Keratinocyte (primary cell): Measurements from ENCODE around the gene NTNG1. TPM values are rescaled to one million over a fixed set of nuclear protein-coding genes. Genes with fewer than 3 reads are reported as not detected.

ENCODE experiments used
- DNase-seq: peaks from one replicate; pipeline ENCODE4 v3.0.0-alpha.2; 2011; ENCODE audit warnings: low read depth, missing footprints, low spot score
- FAIRE-seq: peaks from 2 replicates; lab custom pipeline; 2011; peaks lifted over from hg19 to GRCh38; lab: Jason Lieb, UNC
- H2AFZ ChIP-seq: 2 replicates; pipeline ENCODE4 v1.6.0; 2012; ENCODE audit warnings: low read length, control low read depth, inconsistent platforms; ENCODE audit not compliant: control insufficient read depth
- H3K27ac ChIP-seq: 2 replicates; pipeline ENCODE4 v1.5.1; 2011; ENCODE audit warnings: low read length; ENCODE audit not compliant: control insufficient read depth, insufficient read depth
- H3K27me3 ChIP-seq: 3 replicates; pipeline ENCODE4 v1.6.0; 2011; ENCODE audit warnings: low read length; ENCODE audit not compliant: control insufficient read depth, insufficient read depth; ENCODE audit errors: extremely low read depth
- H3K36me3 ChIP-seq, 2 experiments: 2 replicates in 1 of 2; 3 replicates in 1 of 2; pipeline ENCODE4 v1.5.1; 2011; ENCODE audit warnings: low read length in 2 of 2, mild to moderate bottlenecking in 1 of 2; ENCODE audit not compliant: control insufficient read depth in 2 of 2, insufficient read depth in 2 of 2; ENCODE audit errors: extremely low read depth in 1 of 2
- H3K4me1 ChIP-seq: 3 replicates; pipeline ENCODE4 v1.5.1; 2011; ENCODE audit warnings: low read length; ENCODE audit not compliant: control insufficient read depth, insufficient read depth; ENCODE audit errors: extremely low read depth
- H3K4me2 ChIP-seq: 3 replicates; pipeline ENCODE4 v1.6.0; 2011; ENCODE audit warnings: low read depth, low read length; ENCODE audit not compliant: control insufficient read depth, insufficient read depth; ENCODE audit errors: extremely low read depth
- H3K4me3 ChIP-seq, 3 experiments: fragments of 200-600 bp in 1 of 3; sonication (generic) in 1 of 3; 2 replicates in 2 of 3; 3 replicates in 1 of 3; pipeline ENCODE4 v1.5.1; 2011 to 2016; ENCODE audit warnings: low read length in 3 of 3, mild to moderate bottlenecking in 3 of 3, control low read depth in 2 of 3, inconsistent platforms in 1 of 3, low read depth in 1 of 3, mixed read lengths in 1 of 3, mixed run types in 1 of 3, moderate library complexity in 1 of 3; ENCODE audit not compliant: control insufficient read depth in 2 of 3, insufficient read depth in 2 of 3; ENCODE audit errors: extremely low read depth in 1 of 3
- H3K79me2 ChIP-seq: 2 replicates; pipeline ENCODE4 v1.6.0; 2012; ENCODE audit warnings: low read length; ENCODE audit not compliant: control insufficient read depth, insufficient read depth
- H3K9ac ChIP-seq: 3 replicates; pipeline ENCODE4 v1.6.0; 2011; ENCODE audit warnings: low read length; ENCODE audit not compliant: control insufficient read depth, insufficient read depth; ENCODE audit errors: extremely low read depth
- H3K9me1 ChIP-seq: 3 replicates; pipeline ENCODE4 v1.6.0; 2011; ENCODE audit warnings: low read length; ENCODE audit not compliant: control insufficient read depth, insufficient read depth; ENCODE audit errors: extremely low read depth
- H3K9me3 ChIP-seq: 2 replicates; pipeline ENCODE4 v1.5.1; 2012; ENCODE audit warnings: low read depth, low read length; ENCODE audit not compliant: control insufficient read depth
- H4K20me1 ChIP-seq: 3 replicates; pipeline ENCODE4 v1.6.0; 2011; ENCODE audit warnings: low read length; ENCODE audit not compliant: control insufficient read depth, insufficient read depth; ENCODE audit errors: extremely low read depth
- EZH2 ChIP-seq: IDR thresholded peaks from one replicate; pipeline ENCODE4 v1.6.1; 2012; ENCODE audit warnings: inconsistent platforms, mild to moderate bottlenecking, low read length, moderate library complexity
- dilution Hi-C: fragments of 300-500 bp; cut with MboI; formaldehyde crosslinking; loops from one replicate; pipeline ENCODE4 v1.7.0; 2020; ENCODE audit warnings: low sequenced_read_pairs; ENCODE audit not compliant: extremely low pct_ligation_motif_present
- polyA plus RNA-seq, 5 experiments: library from polyadenylated mRNA; depleted of rRNA in 3 of 5; stranded (reverse) in 3 of 5; stranded (forward) in 1 of 5; unstranded in 1 of 5; fragments of >200 nt; gene quantifications; 1 replicate in 1 of 5; 2 replicates in 3 of 5; 3 replicates in 1 of 5; pipeline versions ENCODE4 v1.2.1 to v1.2.3, GENCODE V29; 2011 to 2012; ENCODE audit warnings: missing spikeins in 2 of 5, low read depth in 1 of 5, low replicate concordance in 1 of 5
- TF ChIP-seq, protein P1 (sequence below), 3 experiments: IDR thresholded peaks in 1 of 3; conservative IDR thresholded peaks in 1 of 3; optimal IDR thresholded peaks in 1 of 3; 2 replicates in 2 of 3; 3 replicates in 1 of 3; pipeline versions ENCODE3 to v1.5.1; 2011; ENCODE audit warnings: low read length in 3 of 3, mild to moderate bottlenecking in 3 of 3, moderate library complexity in 2 of 3, control low read depth in 1 of 3, inconsistent platforms in 1 of 3; ENCODE audit not compliant: insufficient read depth in 2 of 3; ENCODE audit errors: extremely low read depth in 1 of 3

NTNG1 gene
- polyA plus RNA-seq, 1 donor (not counting 4 experiments of a cell fraction or from before 2014, with no cell fraction given): 8.1 TPM

DNA sequence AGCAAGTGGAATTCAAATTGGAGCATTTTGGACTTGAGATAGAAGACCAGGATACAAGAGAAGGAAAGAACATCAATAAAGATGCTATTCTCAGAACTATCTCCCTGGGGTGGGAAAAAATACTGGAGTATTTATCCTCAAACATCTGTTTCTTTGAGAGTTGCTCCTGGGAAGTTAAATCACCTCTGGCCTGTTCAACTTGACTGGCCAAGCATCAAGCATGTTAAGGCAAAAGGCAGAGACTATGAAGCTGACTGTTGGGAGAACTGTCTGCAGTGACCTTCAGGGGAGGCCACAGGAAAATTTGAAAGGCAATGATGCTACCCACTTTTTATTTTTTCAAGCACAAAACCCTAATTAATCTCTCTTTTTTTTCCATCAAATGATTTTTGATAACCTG is 239.0 kb downstream of the NTNG1 start:
- Histone ChIP-seq H3K36me3 (no peaks in the 10 kb centered on the region), H3K4me3 (no peak overlapping the region), H3K9me1 (no peaks in the 10 kb centered on the region), H3K4me2 (no peak overlapping the region), H3K9ac (no peak overlapping the region), H3K79me2 (no peaks in the 10 kb centered on the region), H3K4me1 (no peaks in the 10 kb centered on the region), H2AFZ (no peak overlapping the region), H4K20me1 (no peaks in the 10 kb centered on the region), H3K9me3 (no peaks in the 10 kb centered on the region), H3K27ac (no peak overlapping the region), H3K27me3 (no peaks in the 10 kb centered on the region)
- DNase-seq (no peak), FAIRE-seq (no peak)
- dilution Hi-C loops: no loop called here
- no peak for TF ChIP-seq EZH2
- TF ChIP-seq, protein P1, sequence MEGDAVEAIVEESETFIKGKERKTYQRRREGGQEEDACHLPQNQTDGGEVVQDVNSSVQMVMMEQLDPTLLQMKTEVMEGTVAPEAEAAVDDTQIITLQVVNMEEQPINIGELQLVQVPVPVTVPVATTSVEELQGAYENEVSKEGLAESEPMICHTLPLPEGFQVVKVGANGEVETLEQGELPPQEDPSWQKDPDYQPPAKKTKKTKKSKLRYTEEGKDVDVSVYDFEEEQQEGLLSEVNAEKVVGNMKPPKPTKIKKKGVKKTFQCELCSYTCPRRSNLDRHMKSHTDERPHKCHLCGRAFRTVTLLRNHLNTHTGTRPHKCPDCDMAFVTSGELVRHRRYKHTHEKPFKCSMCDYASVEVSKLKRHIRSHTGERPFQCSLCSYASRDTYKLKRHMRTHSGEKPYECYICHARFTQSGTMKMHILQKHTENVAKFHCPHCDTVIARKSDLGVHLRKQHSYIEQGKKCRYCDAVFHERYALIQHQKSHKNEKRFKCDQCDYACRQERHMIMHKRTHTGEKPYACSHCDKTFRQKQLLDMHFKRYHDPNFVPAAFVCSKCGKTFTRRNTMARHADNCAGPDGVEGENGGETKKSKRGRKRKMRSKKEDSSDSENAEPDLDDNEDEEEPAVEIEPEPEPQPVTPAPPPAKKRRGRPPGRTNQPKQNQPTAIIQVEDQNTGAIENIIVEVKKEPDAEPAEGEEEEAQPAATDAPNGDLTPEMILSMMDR (optimal IDR thresholded peaks at IDR 0.05 in 1 of 3, IDR thresholded peaks at IDR 0.05 in 1 of 3, conservative IDR thresholded peaks at IDR 0.05 in 1 of 3; ENCODE audit: extremely low read depth in 1 of 3, insufficient read depth in 2 of 3, low read length in 3 of 3): no peak

DNA sequence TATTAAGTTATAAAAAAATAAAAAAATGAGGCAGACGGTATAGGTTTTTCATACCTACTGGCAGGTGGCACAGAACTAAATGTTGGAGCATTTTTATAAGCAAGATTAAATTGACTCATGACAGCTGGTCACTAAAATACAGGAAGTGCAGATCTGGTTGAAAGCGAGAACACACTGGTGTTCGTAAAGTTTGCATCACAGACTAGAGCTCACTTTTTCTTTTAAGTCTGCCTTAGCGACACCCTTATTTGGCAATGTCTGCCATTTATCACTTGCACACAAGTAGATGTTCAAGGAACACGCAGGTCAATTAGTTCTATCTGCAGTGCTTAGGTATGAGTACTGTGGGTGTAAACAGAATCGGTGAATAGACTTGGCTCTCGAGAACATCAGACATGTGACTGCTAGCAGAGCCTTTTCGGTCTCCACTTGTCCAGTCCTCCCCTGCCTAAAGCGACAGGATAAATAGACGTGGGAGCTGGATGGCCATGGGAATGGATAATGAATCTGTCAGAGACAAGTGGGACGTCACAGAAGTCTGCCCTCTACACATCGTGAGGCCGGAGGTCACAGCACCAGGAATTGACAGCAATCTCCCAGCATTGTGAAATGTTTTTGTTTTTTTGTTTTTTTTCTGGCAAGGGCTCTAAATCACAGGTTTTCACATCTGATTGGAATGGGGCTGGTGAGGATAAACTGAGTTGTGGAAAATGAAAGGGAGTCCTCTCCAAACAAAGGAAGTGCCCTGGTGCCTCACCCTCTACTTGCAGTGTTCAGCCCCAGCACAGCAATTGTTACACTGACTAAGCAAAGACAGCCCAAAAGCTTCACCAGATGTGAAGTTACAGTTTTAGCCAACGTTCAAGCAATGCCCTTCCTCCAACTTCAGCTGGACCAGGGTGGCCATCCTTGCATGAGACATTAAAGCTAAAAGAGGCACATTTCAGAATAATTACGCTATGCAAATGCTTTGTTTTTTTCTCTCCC is 248.9 kb downstream of the NTNG1 start:
- Histone ChIP-seq H3K27ac (no peak overlapping the region), H3K9me1 (no peaks in the 10 kb centered on the region), H3K9ac (no peak overlapping the region), H3K36me3 (no peaks in the 10 kb centered on the region), H3K27me3 (no peaks in the 10 kb centered on the region), H3K79me2 (no peaks in the 10 kb centered on the region), H3K4me2 (no peak overlapping the region), H3K4me1 (no peaks in the 10 kb centered on the region), H4K20me1 (no peaks in the 10 kb centered on the region), H2AFZ (no peak overlapping the region), H3K9me3 (no peaks in the 10 kb centered on the region), H3K4me3 (no peak overlapping the region)
- DNase-seq: no peak
- TF ChIP-seq, protein P1 (optimal IDR thresholded peaks at IDR 0.05 in 1 of 3, IDR thresholded peaks at IDR 0.05 in 1 of 3, conservative IDR thresholded peaks at IDR 0.05 in 1 of 3; ENCODE audit: extremely low read depth in 1 of 3, insufficient read depth in 2 of 3, low read length in 3 of 3): no peak
- no peak for TF ChIP-seq EZH2
- dilution Hi-C loops: no loop called here
- FAIRE-seq: no peak
